Measurements from ENCODE around the gene CCDC87. TPM values are rescaled to one million over a fixed set of nuclear protein-coding genes. Genes with fewer than 3 reads are reported as not detected.

CCDC87 gene
- total RNA-seq, 4 donors from 2014 or later = 0.32 to 0.96 TPM; not detected in 2

DNA sequence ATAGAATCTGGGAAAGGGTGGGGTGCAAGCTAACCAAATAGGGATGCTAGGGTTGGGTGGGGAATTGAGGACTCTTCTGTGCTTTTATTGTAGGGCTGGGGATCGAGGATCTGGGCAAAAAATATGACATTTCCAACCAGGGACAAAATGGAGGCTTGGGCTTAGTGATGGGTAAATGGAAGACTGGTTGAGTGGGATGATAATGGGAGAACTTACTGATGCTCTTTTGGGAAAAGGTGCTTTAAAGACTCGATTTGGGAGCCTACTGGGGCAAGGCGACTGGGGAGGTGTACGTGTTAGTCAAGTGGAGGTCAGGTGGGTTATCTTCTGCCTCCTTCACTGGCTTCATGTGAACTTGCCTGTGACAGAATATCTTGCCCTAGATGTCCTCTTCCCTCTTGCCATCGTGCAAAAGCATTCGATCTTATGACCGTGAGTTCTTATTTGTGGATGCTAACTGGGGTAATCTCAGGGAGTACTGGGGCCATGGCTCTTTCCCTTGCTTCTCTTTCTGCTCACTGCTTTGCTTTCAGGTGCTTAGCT lies 35.3 kb upstream of the CCDC87 start:
- 85 to 88% methylated on average over 6 to 7 of the region's 7 CpGs for WGBS, 2 donors (ENCODE audit: low coverage in 1 of 2)
- no peaks in the 10 kb centered on the region for H3K27me3 ChIP-seq
- H3K4me3 ChIP-seq = no peak overlapping the region
- intact Hi-C loops (cut with DNase I; ENCODE audit: low total_unique reads) = loop anchor here (2.0 kb wide), 1 partner anchor 25 kb away; no protein-coding TSS in a partner anchor
- in situ Hi-C loops (cut with MboI; ENCODE audit: low pct_ligation_motif_present in 1 of 4, low pct_unique_long_range_greater_than_20kb in 1 of 4, low sequenced_read_pairs in 3 of 4) = no loop called here
- H3K36me3 ChIP-seq = peaks cover 0 to 47% (median 23%) of the 10 kb centered on the region in 4 donors
- DNase-seq = no peak
- no peak for TF ChIP-seq CTCF (IDR thresholded peaks at IDR 0.05)
- no peak for TF ChIP-seq POLR2AphosphoS5 (IDR thresholded peaks at IDR 0.05)
- no peak for TF ChIP-seq POLR2A (IDR thresholded peaks at IDR 0.05)
- TF ChIP-seq EP300 (IDR thresholded peaks at IDR 0.05; ENCODE audit: low read depth) = no peak
- no peak overlapping the region for H3K27ac ChIP-seq
- H3K4me1 ChIP-seq = peaks cover 7 to 29% (median 10%) of the 10 kb centered on the region in 4 donors
- H3K9me3 ChIP-seq = no peaks in the 10 kb centered on the region

- no peaks in the 10 kb centered on the region for H3K9me3 ChIP-seq
- DNase-seq = no peak
- no peak overlapping the region for H3K4me3 ChIP-seq
- 77 to 87% methylated on average over 7 of the region's 7 CpGs for WGBS, 2 donors (ENCODE audit: low coverage in 1 of 2)
- intact Hi-C loops (cut with DNase I; ENCODE audit: low total_unique reads) = no loop called here
- H3K27me3 ChIP-seq = no peaks in the 10 kb centered on the region
- no peak overlapping the region for H3K27ac ChIP-seq
- peaks cover 0 to 50% (median 23%) of the 10 kb centered on the region in 4 donors for H3K36me3 ChIP-seq
- in situ Hi-C loops (cut with MboI; ENCODE audit: low pct_ligation_motif_present in 1 of 4, low pct_unique_long_range_greater_than_20kb in 1 of 4, low sequenced_read_pairs in 3 of 4) = no loop called here
- TF ChIP-seq EP300 (IDR thresholded peaks at IDR 0.05; ENCODE audit: low read depth) = no peak
- TF ChIP-seq CTCF (IDR thresholded peaks at IDR 0.05) = no peak
- no peak for TF ChIP-seq POLR2AphosphoS5 (IDR thresholded peaks at IDR 0.05)
- no peak for TF ChIP-seq POLR2A (IDR thresholded peaks at IDR 0.05)
- H3K4me1 ChIP-seq = peaks cover 11 to 33% (median 18%) of the 10 kb centered on the region in 4 donors
Measured at GRCh38 chr11:66626926-66627325, 34.1 kb upstream of the CCDC87 start.

GRCh38 chr11:66626382-66626781 lies 33.5 kb upstream of the CCDC87 start:
- DNase-seq = no peak
- no peak overlapping the region for H3K4me3 ChIP-seq
- peaks cover 0 to 50% (median 23%) of the 10 kb centered on the region in 4 donors for H3K36me3 ChIP-seq
- in situ Hi-C loops (cut with MboI; ENCODE audit: low pct_ligation_motif_present in 1 of 4, low pct_unique_long_range_greater_than_20kb in 1 of 4, low sequenced_read_pairs in 3 of 4) = no loop called here
- no peaks in the 10 kb centered on the region for H3K27me3 ChIP-seq
- peaks cover 17 to 38% (median 22%) of the 10 kb centered on the region in 4 donors for H3K4me1 ChIP-seq
- intact Hi-C loops (cut with DNase I; ENCODE audit: low total_unique reads) = no loop called here
- H3K9me3 ChIP-seq = no peaks in the 10 kb centered on the region
- TF ChIP-seq CTCF (IDR thresholded peaks at IDR 0.05) (no peak), POLR2A (IDR thresholded peaks at IDR 0.05) (no peak)
- WGBS, 2 donors (ENCODE audit: low coverage in 1 of 2) = 94 to 97% methylated on average over 18 to 25 of the region's 25 CpGs
- H3K27ac ChIP-seq = no peak overlapping the region

DNA sequence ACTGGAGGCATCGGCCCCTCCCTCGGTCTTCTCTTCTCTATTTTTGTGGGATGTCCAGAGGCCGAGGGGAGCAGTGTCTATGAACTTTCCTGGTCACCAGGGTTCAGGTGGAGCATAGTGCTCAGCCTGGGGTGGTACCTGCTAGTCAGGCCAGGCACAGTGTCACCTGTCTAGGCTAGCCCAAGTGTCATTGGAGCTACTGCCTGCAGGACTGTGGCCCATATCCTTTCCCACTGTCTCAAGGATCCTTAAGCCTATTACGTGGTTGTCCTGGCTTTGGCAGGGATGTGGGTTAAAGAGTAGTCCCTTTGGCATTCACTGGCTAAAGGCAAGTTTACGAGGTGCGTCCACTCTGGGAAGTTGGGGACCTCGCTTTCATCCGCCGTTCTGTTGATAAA lies 32.9 kb upstream of the CCDC87 start:
- in situ Hi-C loops (cut with MboI; ENCODE audit: low pct_ligation_motif_present in 1 of 4, low pct_unique_long_range_greater_than_20kb in 1 of 4, low sequenced_read_pairs in 3 of 4) = no loop called here
- no peak for DNase-seq
- H3K4me3 ChIP-seq = no peak overlapping the region
- peaks cover 0 to 50% (median 23%) of the 10 kb centered on the region in 4 donors for H3K36me3 ChIP-seq
- WGBS, 2 donors (ENCODE audit: low coverage in 1 of 2) = 95% methylated on average over 9 of the region's 9 CpGs; no CpG with 5 or more reads in 1 of the 2 donors
- intact Hi-C loops (cut with DNase I; ENCODE audit: low total_unique reads) = no loop called here
- TF ChIP-seq POLR2A (IDR thresholded peaks at IDR 0.05) (no peak), POLR2AphosphoS5 (IDR thresholded peaks at IDR 0.05) (no peak), CTCF (IDR thresholded peaks at IDR 0.05) (no peak), EP300 (IDR thresholded peaks at IDR 0.05; ENCODE audit: low read depth) (no peak)
- peak overlapping the region in 1 of 4 donors; percentile 9 for H3K27ac ChIP-seq
- no peaks in the 10 kb centered on the region for H3K27me3 ChIP-seq
- H3K4me1 ChIP-seq = peaks cover 23 to 45% (median 28%) of the 10 kb centered on the region in 4 donors
- no peaks in the 10 kb centered on the region for H3K9me3 ChIP-seq

Measured in transverse colon (tissue), 4 donors.